K562 (cell line): ENCODE results near the gene FAM50B. TPM values are rescaled to one million over a fixed set of nuclear protein-coding genes. Genes with fewer than 3 reads are reported as not detected.

Source experiments
- NUFIP1 ChIP-seq: fragments of 450-650 bp; IDR thresholded peaks from 2 replicates; pipeline ENCODE4 v1.6.1; 2018; ENCODE audit not compliant: partially characterized antibody
- ZBTB40 ChIP-seq, 2 experiments: fragments of 450-650 bp in 1 of 2; sonication (generic) in 1 of 2; formaldehyde crosslinking in 1 of 2; IDR thresholded peaks; 2 replicates each; pipeline versions ENCODE4 v1.7.1 to v1.9.0; 2016 to 2022; ENCODE audit warnings: inconsistent platforms in 1 of 2, mild to moderate bottlenecking in 1 of 2, missing genetic modification reagents in 1 of 2
- ZNF174 ChIP-seq: fragments of 250-450 bp; sonication (Bioruptor Pico); IDR thresholded peaks from 2 replicates; pipeline ENCODE4 v1.4.0; 2020; ENCODE audit warnings: mild to moderate bottlenecking
- polyA plus RNA-seq, 8 experiments: library from polyadenylated mRNA; depleted of rRNA in 4 of 8; stranded (reverse) in 5 of 8; unstranded in 3 of 8; fragments of >200 nt; fragmentation: Nextera tagmentation in 2 of 8; fragmentation: Illumina TruSeq in 1 of 8; extraction: Ambion mirVana in 2 of 8; extraction: Trizol in 1 of 8; gene quantifications; 2 replicates each; pipeline versions ENCODE4 v1.2.1 to v1.2.3, GENCODE V29; 2011 to 2014; ENCODE audit warnings: inconsistent platforms in 1 of 8, missing spikeins in 1 of 8
- total RNA-seq, 7 experiments: library from RNA; depleted of rRNA in 6 of 7; stranded (reverse); fragments of >200 nt in 6 of 7; fragmentation: Illumina TruSeq in 2 of 7; extraction: Trizol in 2 of 7; gene quantifications; 2 replicates each; pipeline versions ENCODE4 v1.2.1 to v1.2.3, GENCODE V29; 2011 to 2021; ENCODE audit warnings: low replicate concordance in 1 of 7

Gene FAM50B
- total and polyA plus RNA-seq, 9 of the 15 experiments (the other 6 are each of a cell fraction or from before 2014, with no cell fraction given): 0.09 to 0.16 (median 0.13) TPM; not detected in 6

DNA sequence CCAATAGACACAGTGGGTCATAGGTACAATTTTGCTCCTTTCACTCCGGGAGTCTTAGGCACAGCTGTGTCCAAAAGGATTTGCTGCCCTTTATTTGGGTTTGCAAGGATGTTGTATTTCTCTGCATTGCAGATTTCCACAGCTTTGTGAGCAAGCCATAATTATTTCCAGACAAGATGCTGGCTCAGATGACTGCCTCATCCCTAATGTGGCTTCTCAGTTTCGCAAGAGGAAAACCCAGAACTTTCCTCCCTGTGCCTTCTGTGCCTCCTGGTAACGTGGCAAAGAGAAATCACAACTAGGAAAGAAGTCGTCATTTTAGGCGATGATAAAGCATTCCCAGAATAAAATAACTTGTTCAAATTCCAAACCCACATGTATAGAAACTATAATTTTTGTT, 33.7 kb downstream of the FAM50B start (continued):
- TF ChIP-seq ZBTB40 (IDR thresholded peaks at IDR 0.05) (no peak), ZBTB40 (CRISPR knock-in tag; IDR thresholded peaks at IDR 0.05) (no peak), ZNF174 (CRISPR knock-in tag) (no peak), NUFIP1 (no peak)
